Parathyroid adenoma (tissue), 2 donors: ENCODE results near the gene KLF3.

ENCODE experiments used
- H2AFZ ChIP-seq: fragments of 300-600 bp; sonication (generic); one replicate; pipeline ENCODE4 v1.7.0; 2017; ENCODE audit warnings: antibody characterized with exemption, mild to moderate bottlenecking
- H3K27ac ChIP-seq: fragments of 300-600 bp; sonication (generic); one replicate; pipeline ENCODE4 v1.7.0; 2017
- H3K27me3 ChIP-seq: fragments of 300-600 bp; sonication (generic); one replicate; pipeline ENCODE4 v1.7.0; 2017; ENCODE audit warnings: low read length; ENCODE audit not compliant: control insufficient read depth, insufficient read depth
- H3K36me3 ChIP-seq: fragments of 300-600 bp; sonication (generic); one replicate; pipeline ENCODE4 v1.7.0; 2017; ENCODE audit warnings: low read length; ENCODE audit not compliant: control insufficient read depth, insufficient read depth
- H3K4me1 ChIP-seq: fragments of 300-600 bp; sonication (generic); one replicate; pipeline ENCODE4 v1.7.0; 2017; ENCODE audit warnings: control low read depth
- H3K4me2 ChIP-seq: fragments of 300-600 bp; sonication (generic); one replicate; pipeline ENCODE4 v1.7.0; 2017; ENCODE audit warnings: low read length
- H3K4me3 ChIP-seq: fragments of 300-600 bp; sonication (generic); one replicate; pipeline ENCODE4 v1.7.0; 2017; ENCODE audit warnings: low read depth, low read length
- H3K79me2 ChIP-seq: fragments of 300-600 bp; sonication (generic); one replicate; pipeline ENCODE4 v1.7.0; 2017; ENCODE audit warnings: control low read depth
- H3K9ac ChIP-seq: fragments of 300-600 bp; sonication (generic); one replicate; pipeline ENCODE4 v1.7.0; 2017; ENCODE audit warnings: mild to moderate bottlenecking
- H3K9me3 ChIP-seq: fragments of 300-600 bp; sonication (generic); one replicate; pipeline ENCODE4 v1.7.0; 2017; ENCODE audit warnings: low read length; ENCODE audit not compliant: control insufficient read depth
- CTCF ChIP-seq: fragments of 300-600 bp; sonication (generic); IDR thresholded peaks from one replicate; pipeline ENCODE4 v1.7.0; 2017; ENCODE audit warnings: antibody characterized with exemption, mild to moderate bottlenecking
- donor health status: primary hyperparathyroidism.

Gene KLF3

DNA sequence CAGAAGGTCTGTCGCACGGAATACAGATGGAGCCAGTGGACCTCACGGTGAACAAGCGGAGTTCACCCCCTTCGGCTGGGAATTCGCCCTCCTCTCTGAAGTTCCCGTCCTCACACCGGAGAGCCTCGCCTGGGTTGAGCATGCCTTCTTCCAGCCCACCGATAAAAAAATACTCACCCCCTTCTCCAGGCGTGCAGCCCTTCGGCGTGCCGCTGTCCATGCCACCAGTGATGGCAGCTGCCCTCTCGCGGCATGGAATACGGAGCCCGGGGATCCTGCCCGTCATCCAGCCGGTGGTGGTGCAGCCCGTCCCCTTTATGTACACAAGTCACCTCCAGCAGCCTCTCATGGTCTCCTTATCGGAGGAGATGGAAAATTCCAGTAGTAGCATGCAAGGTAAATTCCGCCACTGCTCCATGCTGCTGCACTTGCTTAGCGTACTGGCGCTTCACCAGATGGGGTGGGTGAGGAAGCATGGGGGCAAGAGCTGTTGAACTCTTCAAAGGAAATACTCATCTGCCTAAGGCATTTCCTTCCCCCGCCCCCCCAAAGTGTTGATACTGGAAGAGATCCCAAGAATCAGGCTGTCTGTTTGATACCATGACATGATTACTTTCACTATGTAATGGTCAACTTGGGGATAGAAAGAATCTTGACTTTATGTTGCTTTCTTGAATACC lies 24.8 kb downstream of the KLF3 start:
- TF ChIP-seq CTCF, result no peak
- H3K9me3 ChIP-seq, result no peaks in the 10 kb centered on the region
- peaks cover 3% of the 10 kb centered on the region for H3K4me1 ChIP-seq
- no peak overlapping the region for H3K4me3 ChIP-seq
- H3K79me2 ChIP-seq, result peaks cover 17% of the 10 kb centered on the region
- H3K27ac ChIP-seq, result no peak overlapping the region
- H3K4me2 ChIP-seq, result no peak overlapping the region
- H3K27me3 ChIP-seq, result no peaks in the 10 kb centered on the region
- no peaks in the 10 kb centered on the region for H3K36me3 ChIP-seq
- no peak overlapping the region for H2AFZ ChIP-seq
- no peak overlapping the region for H3K9ac ChIP-seq

- H3K36me3 ChIP-seq, result no peaks in the 10 kb centered on the region
- no peak overlapping the region for H3K27ac ChIP-seq
- peaks cover 3% of the 10 kb centered on the region for H3K4me1 ChIP-seq
- no peaks in the 10 kb centered on the region for H3K27me3 ChIP-seq
- no peak overlapping the region for H3K9ac ChIP-seq
- no peak for TF ChIP-seq CTCF
- H2AFZ ChIP-seq, result no peak overlapping the region
- H3K4me2 ChIP-seq, result no peak overlapping the region
- peaks cover 8% of the 10 kb centered on the region for H3K79me2 ChIP-seq
- H3K9me3 ChIP-seq, result no peaks in the 10 kb centered on the region
- H3K4me3 ChIP-seq, result no peak overlapping the region
These were observed 27.4 kb downstream of the KLF3 start for GRCh38 chr4:38691251-38692008.

DNA sequence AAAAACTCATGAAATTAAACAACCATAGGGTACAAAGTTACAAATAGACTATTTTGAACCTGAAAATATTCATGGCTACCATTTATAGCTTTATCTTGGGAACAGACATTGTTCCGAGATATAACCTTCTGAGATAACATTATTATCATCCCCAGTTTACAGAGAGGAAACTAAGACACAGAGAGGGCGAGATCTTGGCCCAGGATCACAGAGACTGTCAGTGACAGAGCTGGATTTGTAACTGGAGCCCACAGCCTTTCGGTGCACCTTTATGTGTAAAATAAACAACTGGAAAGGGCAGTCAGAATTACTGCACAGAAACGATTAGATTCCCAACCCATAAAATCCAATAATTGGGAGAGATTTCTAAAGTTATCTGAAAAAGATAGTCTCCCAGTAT lies 28.4 kb downstream of the KLF3 start:
- Histone ChIP-seq H3K9ac (no peak overlapping the region), H2AFZ (no peak overlapping the region), H3K79me2 (peaks cover 3% of the 10 kb centered on the region), H3K27ac (no peak overlapping the region), H3K4me3 (no peak overlapping the region), H3K36me3 (no peaks in the 10 kb centered on the region), H3K4me2 (no peak overlapping the region), H3K9me3 (no peaks in the 10 kb centered on the region), H3K4me1 (no peaks in the 10 kb centered on the region), H3K27me3 (no peaks in the 10 kb centered on the region)
- no peak for TF ChIP-seq CTCF

- no peak overlapping the region for H2AFZ ChIP-seq
- H3K9me3 ChIP-seq, result no peaks in the 10 kb centered on the region
- H3K36me3 ChIP-seq, result no peaks in the 10 kb centered on the region
- no peak overlapping the region for H3K27ac ChIP-seq
- no peaks in the 10 kb centered on the region for H3K27me3 ChIP-seq
- H3K4me3 ChIP-seq, result no peak overlapping the region
- no peak for TF ChIP-seq CTCF
- H3K9ac ChIP-seq, result no peak overlapping the region
- peaks cover 3% of the 10 kb centered on the region for H3K79me2 ChIP-seq
- no peak overlapping the region for H3K4me2 ChIP-seq
- no peaks in the 10 kb centered on the region for H3K4me1 ChIP-seq
These were observed 29.6 kb downstream of the KLF3 start for GRCh38 chr4:38693569-38693968.
